HEK293T (cell line): ENCODE measurements around the gene ATG16L2.

Experiments
- BHLHE40 ChIP-seq: fragments of 450-650 bp; IDR thresholded peaks from 2 replicates; pipeline ENCODE4 v1.6.1; 2016; ENCODE audit warnings: mild to moderate bottlenecking, moderate library complexity, borderline replicate concordance
- CTBP1 ChIP-seq: fragments of 450-650 bp; IDR thresholded peaks from 2 replicates; pipeline ENCODE4 v1.6.1; 2016; ENCODE audit warnings: borderline replicate concordance
- ELF4 ChIP-seq: fragments of 450-650 bp; IDR thresholded peaks from 2 replicates; pipeline ENCODE4 v1.6.1; 2017; ENCODE audit warnings: antibody characterized with exemption
- FOXA1 ChIP-seq: fragments of 450-650 bp; IDR thresholded peaks from 2 replicates; pipeline ENCODE4 v1.6.1; 2016; ENCODE audit warnings: mild to moderate bottlenecking
- FOXM1 ChIP-seq: fragments of 450-650 bp; IDR thresholded peaks from 2 replicates; pipeline ENCODE4 v1.6.1; 2017; ENCODE audit warnings: mild to moderate bottlenecking, borderline replicate concordance
- NFRKB ChIP-seq: fragments of 450-650 bp; IDR thresholded peaks from 2 replicates; pipeline ENCODE4 v1.6.1; 2016; ENCODE audit warnings: mild to moderate bottlenecking, moderate library complexity
- PKNOX1 ChIP-seq: fragments of 450-650 bp; IDR thresholded peaks from 2 replicates; pipeline ENCODE4 v1.6.1; 2016
- SP1 ChIP-seq: fragments of 450-650 bp; IDR thresholded peaks from 2 replicates; pipeline ENCODE4 v1.6.1; 2017
- SUZ12 ChIP-seq: fragments of 450-650 bp; IDR thresholded peaks from 2 replicates; pipeline ENCODE4 v1.6.1; 2016; ENCODE audit warnings: mild to moderate bottlenecking
- ZNF384 ChIP-seq: fragments of 450-650 bp; IDR thresholded peaks from 2 replicates; pipeline ENCODE4 v1.6.1; 2016

- TF ChIP-seq SUZ12 = no peak
- no peak for TF ChIP-seq ELF4
- TF ChIP-seq NFRKB = no peak
- TF ChIP-seq ZNF384 = no peak
- no peak for TF ChIP-seq CTBP1
- no peak for TF ChIP-seq SP1
- no peak for TF ChIP-seq FOXM1
- no peak for TF ChIP-seq BHLHE40
- TF ChIP-seq PKNOX1 = no peak
- no peak for TF ChIP-seq FOXA1
These were observed 27.9 kb downstream of the ATG16L2 start for GRCh38 chr11:72842126-72842525.
